ENCODE data around the gene BTBD9. TPM values are rescaled to one million over a fixed set of nuclear protein-coding genes. Genes with fewer than 3 reads are reported as not detected.

Gene BTBD9
- total RNA-seq, 2 donors from 2014 or later, result 14.2 to 18.2 TPM

DNA sequence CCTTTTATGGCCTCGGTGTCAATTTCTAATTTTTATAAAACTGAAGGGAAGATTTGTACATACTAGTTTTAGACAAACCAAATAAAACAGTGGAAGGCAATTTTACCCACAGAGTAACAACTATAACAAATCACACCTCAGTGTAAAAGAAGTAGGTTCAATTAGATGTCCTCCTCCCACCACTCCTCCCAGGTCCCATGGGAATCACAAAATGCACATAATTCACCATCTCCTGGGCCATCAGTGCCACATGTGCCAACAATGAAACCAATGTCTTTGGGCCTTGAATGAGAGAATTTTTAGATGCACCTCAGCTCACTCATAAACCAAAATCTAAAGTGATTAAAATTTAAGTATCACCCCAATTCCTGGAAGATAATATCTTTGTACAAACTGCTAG is 267.8 kb downstream of the BTBD9 start:
- no peaks in the 10 kb centered on the region for H3K9me3 ChIP-seq
- no peak for DNase-seq (ENCODE audit: low spot score)
- TF ChIP-seq CTCF (IDR thresholded peaks at IDR 0.05), result no peak
- peaks cover 0 to 19% of the 10 kb centered on the region in 2 donors for H3K4me1 ChIP-seq
- no peaks in the 10 kb centered on the region for H3K36me3 ChIP-seq
- H3K27me3 ChIP-seq, result no peaks in the 10 kb centered on the region
- no peak overlapping the region for H3K4me3 ChIP-seq
- H3K27ac ChIP-seq, result no peak overlapping the region

DNA sequence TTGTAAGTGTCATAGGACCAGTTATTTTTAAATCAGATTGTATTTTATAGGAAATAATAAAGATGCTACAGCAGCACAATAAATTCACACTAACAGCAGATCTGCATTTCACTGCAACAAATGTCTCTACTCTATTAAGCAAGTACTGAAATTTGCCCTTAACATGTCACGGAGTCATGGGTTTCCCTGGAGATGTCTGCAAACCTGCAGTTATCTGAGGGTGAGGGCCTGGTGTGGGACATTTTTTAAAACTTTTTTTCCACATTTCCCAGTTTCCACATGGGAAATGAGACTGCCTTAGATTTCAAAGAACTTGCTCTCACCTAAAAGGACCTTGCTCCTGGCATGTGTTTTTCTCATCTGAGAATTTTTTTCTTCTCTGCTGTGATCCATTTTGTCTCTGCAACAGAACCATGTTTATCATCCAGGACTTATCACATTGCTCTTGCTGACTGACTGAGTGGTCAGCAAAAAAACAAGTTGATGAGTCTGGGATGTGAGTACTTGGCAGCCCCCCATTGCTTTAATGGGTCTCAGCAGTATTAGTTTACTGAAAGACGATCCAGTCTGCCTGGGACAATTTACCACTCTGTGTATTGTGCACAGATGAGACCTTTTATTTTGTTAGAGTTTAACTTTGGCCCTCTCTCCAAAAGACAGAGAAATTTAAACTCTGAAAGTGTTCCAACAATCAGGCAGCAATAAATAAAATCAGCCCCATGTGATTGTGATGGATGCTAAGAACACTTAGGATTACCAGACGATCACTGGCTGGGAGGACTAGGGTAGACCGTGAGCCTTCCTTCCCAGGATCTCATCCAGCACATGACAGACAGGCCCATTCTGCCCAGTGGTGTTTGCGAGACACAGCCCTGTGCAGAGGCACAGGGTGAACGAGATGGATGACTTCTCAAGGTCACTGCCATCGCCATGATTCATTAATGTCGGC is 268.8 kb downstream of the BTBD9 start:
- Histone ChIP-seq H3K36me3 (no peaks in the 10 kb centered on the region), H3K27ac (peak overlapping the region; percentile 24 to 49), H3K4me3 (no peak overlapping the region), H3K27me3 (no peaks in the 10 kb centered on the region), H3K4me1 (peaks cover 0 to 19% of the 10 kb centered on the region in 2 donors), H3K9me3 (no peaks in the 10 kb centered on the region)
- no peak for TF ChIP-seq CTCF (IDR thresholded peaks at IDR 0.05)
- no peak for DNase-seq (ENCODE audit: low spot score)

- Histone ChIP-seq H3K27ac (no peak overlapping the region), H3K4me3 (no peak overlapping the region), H3K36me3 (no peaks in the 10 kb centered on the region), H3K4me1 (peaks cover 0 to 12% of the 10 kb centered on the region in 2 donors), H3K9me3 (no peaks in the 10 kb centered on the region), H3K27me3 (no peaks in the 10 kb centered on the region)
- no peak for DNase-seq (ENCODE audit: low spot score)
- TF ChIP-seq CTCF (IDR thresholded peaks at IDR 0.05), result no peak
Measured at GRCh38 chr6:38367231-38367630, 272.5 kb downstream of the BTBD9 start.

DNA sequence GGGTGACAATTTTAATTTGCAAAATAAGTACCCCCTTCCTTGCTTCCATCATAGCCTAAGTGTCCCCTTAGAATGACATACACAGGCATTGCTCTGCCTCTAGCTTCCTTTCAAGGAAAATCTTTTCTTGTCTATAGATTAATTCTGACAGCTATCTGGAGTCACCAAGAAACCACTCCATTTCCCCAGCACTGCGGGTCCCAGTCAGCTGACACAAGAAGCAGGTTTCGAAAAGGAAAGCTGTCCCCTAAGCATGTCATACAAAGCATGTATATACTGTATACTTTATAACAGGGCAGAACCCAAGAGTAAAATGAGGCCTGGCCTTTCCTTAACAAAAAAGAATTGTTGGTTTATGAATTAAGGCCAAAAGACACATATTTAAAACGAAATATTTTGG is 273.5 kb downstream of the BTBD9 start:
- no peaks in the 10 kb centered on the region for H3K27me3 ChIP-seq
- H3K9me3 ChIP-seq, result no peaks in the 10 kb centered on the region
- TF ChIP-seq CTCF (IDR thresholded peaks at IDR 0.05), result no peak
- no peak overlapping the region for H3K27ac ChIP-seq
- no peaks in the 10 kb centered on the region for H3K36me3 ChIP-seq
- peaks cover 0 to 8% of the 10 kb centered on the region in 2 donors for H3K4me1 ChIP-seq
- no peak overlapping the region for H3K4me3 ChIP-seq
- DNase-seq (ENCODE audit: low spot score), result no peak

- TF ChIP-seq CTCF (IDR thresholded peaks at IDR 0.05), result no peak
- Histone ChIP-seq H3K9me3 (no peaks in the 10 kb centered on the region), H3K36me3 (no peaks in the 10 kb centered on the region), H3K27me3 (no peaks in the 10 kb centered on the region), H3K27ac (no peak overlapping the region), H3K4me1 (no peaks in the 10 kb centered on the region), H3K4me3 (no peak overlapping the region)
- no peak for DNase-seq (ENCODE audit: low spot score)
Measured at GRCh38 chr6:38364775-38365174, 275.0 kb downstream of the BTBD9 start.

Measured in right atrium auricular region (tissue), 2 donors.